ENCODE data around the gene APBB1.

Gene APBB1

DNA sequence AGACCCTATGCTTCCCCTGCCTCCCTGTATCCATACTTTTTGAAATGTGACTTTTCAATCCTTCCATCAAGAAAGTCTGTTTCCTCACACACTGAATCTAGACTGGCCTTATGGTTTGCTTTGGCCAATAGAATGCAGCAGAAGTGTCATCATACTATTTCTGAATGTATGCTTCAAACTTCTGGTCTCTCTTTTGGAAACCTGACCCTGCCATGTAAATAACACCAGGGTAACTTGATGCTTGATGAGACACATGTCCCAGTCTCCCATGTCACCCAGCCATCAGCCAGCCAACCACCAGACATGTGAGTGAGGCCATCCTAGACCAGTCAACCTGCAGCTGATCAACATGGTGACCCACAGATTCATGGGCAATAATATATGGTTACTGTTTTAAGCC, 68.9 kb downstream of the APBB1 start:
- no peak for DNase-seq

DNA sequence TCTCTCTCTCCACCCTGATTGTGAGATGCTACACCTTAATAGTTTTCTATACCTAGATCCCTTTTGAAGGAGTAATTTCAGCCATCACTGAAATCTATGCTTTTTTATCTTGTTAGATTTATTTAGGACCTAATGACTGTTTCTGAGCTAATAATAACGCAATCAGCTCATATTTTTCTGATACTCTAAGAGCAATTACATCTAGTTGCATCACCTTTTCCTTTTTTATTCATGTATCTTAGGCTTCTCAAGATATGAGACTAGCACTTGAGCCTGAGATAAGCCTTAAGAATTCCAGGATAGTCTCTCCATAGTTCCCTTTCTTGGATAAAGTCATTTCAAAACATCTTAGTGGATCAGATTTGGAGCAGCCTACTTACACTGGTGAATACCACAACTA, 73.5 kb downstream of the APBB1 start:
- no peak for DNase-seq
